GM12878 (cell line): Measurements from ENCODE around the gene EPB41L4B. TPM values are rescaled to one million over a fixed set of nuclear protein-coding genes. Genes with fewer than 3 reads are reported as not detected.
A peak's percentile ranks its signal among the peaks of the same experiment; 100 is the strongest.

Experiments
- ATAC-seq: fragments of 200-7000 bp; cut with Tn5 transposase; 3 replicates; pipeline ENCODE4 v1.9.1; 2020; ENCODE audit warnings: mild to moderate bottlenecking, moderate library complexity
- BruUV-seq: library from RNA; stranded (reverse); fragments of 400-500 nt; replicated peaks from 2 replicates; lab custom pipeline; 2021; lab: Mats Ljungman, UMichigan
- CTCF ChIA-PET: fragments of 300-600 bp; sonication (Branson Sonifier 250); formaldehyde crosslinking; extraction: SDS; loops from one replicate; lab custom pipeline; 2021; ENCODE audit warnings: inconsistent platforms; lab: Yijun Ruan, JAX
- POLR2A ChIA-PET: fragments of 350-600 bp; formaldehyde crosslinking; extraction: SDS; loops from one replicate; lab custom pipeline; 2021; ENCODE audit warnings: inconsistent platforms; lab: Charles Lee
- RAD21 ChIA-PET: fragments of 300-600 bp; sonication (Branson Sonifier 250); formaldehyde crosslinking; loops from one replicate; lab custom pipeline; 2023; ENCODE audit warnings: antibody characterized with exemption; ENCODE audit not compliant: unreplicated experiment; lab: Charles Lee
- SMC1A ChIA-PET: fragments of 300-600 bp; sonication (Branson Sonifier 250); formaldehyde crosslinking; loops from one replicate; lab custom pipeline; 2023; ENCODE audit not compliant: unreplicated experiment, uncharacterized antibody; lab: Charles Lee
- DNase-seq: peaks from one replicate; pipeline ENCODE4 v3.0.0-alpha.2; 2011; ENCODE audit warnings: low read depth, low spot score
- FAIRE-seq: peaks from 3 replicates; lab custom pipeline; 2011; peaks lifted over from hg19 to GRCh38; lab: Jason Lieb, UNC
- H2AFZ ChIP-seq: 2 replicates; pipeline ENCODE4 v1.6.0; 2011; ENCODE audit warnings: low read depth, low read length, control low read depth; ENCODE audit not compliant: control insufficient read depth
- H3K27ac ChIP-seq: 2 replicates; pipeline ENCODE4 v1.5.1; 2011; ENCODE audit warnings: control low read depth; ENCODE audit not compliant: control insufficient read depth, insufficient read depth
- H3K27me3 ChIP-seq, 2 experiments: replicated peaks in 1 of 2; 2 replicates each; pipeline versions ENCODE4 v1.6.0 to v1.6.1; 2011; ENCODE audit warnings: low read length in 1 of 2; ENCODE audit not compliant: control insufficient read depth in 2 of 2, insufficient read depth in 2 of 2
- H3K36me3 ChIP-seq, 2 experiments: 2 replicates each; pipeline ENCODE4 v1.5.1; 2011; ENCODE audit warnings: low read length in 1 of 2; ENCODE audit not compliant: control insufficient read depth in 2 of 2, insufficient read depth in 2 of 2
- H3K4me1 ChIP-seq: 2 replicates; pipeline ENCODE4 v1.6.1; 2011; ENCODE audit warnings: mild to moderate bottlenecking, low read length, moderate library complexity, mixed read lengths; ENCODE audit not compliant: control insufficient read depth, insufficient read depth
- H3K4me2 ChIP-seq: 2 replicates; pipeline ENCODE4 v1.6.0; 2011; ENCODE audit warnings: control low read depth; ENCODE audit not compliant: control insufficient read depth, insufficient read depth
- H3K4me3 ChIP-seq: fragments of 200-600 bp; sonication (generic); 2 replicates; pipeline ENCODE4 v1.5.1; 2016
- H3K79me2 ChIP-seq: 2 replicates; pipeline ENCODE4 v1.6.0; 2011; ENCODE audit warnings: low read length; ENCODE audit not compliant: control insufficient read depth, insufficient read depth
- H3K9ac ChIP-seq: 2 replicates; pipeline ENCODE4 v1.8.0; 2011; ENCODE audit warnings: low read length, control low read depth, mixed read lengths; ENCODE audit not compliant: control insufficient read depth, insufficient read depth
- H3K9me3 ChIP-seq: replicated peaks from 3 replicates; pipeline ENCODE4 v1.5.1; 2011; ENCODE audit warnings: mild to moderate bottlenecking, low read length; ENCODE audit not compliant: control insufficient read depth, insufficient read depth
- H4K20me1 ChIP-seq: 2 replicates; pipeline ENCODE4 v1.6.0; 2011; ENCODE audit not compliant: control insufficient read depth, insufficient read depth
- CHD1 ChIP-seq: IDR thresholded peaks from 2 replicates; pipeline ENCODE4 v1.6.1; 2012; ENCODE audit warnings: low read depth, low read length, improper control_type of control experiment
- RUNX3 ChIP-seq: IDR thresholded peaks from 2 replicates; pipeline ENCODE4 v1.6.1; 2012; ENCODE audit warnings: low read length, inconsistent platforms
- SPI1 ChIP-seq: IDR thresholded peaks from 2 replicates; pipeline ENCODE4 v1.6.1; 2011; ENCODE audit warnings: low read depth, mild to moderate bottlenecking, low read length, moderate library complexity, borderline replicate concordance; ENCODE audit not compliant: insufficient read depth
- ZBTB33 ChIP-seq: fragments of 450-650 bp; IDR thresholded peaks from 2 replicates; pipeline ENCODE4 v1.6.1; 2017; ENCODE audit warnings: mild to moderate bottlenecking
- WGBS: methylation state at CpG from one replicate; pipeline ENCODE4 v1.1.6; 2016; ENCODE audit warnings: low lambda C conversion rate; ENCODE audit not compliant: insufficient replicate concordance, insufficient coverage; ENCODE audit errors: missing lambda C conversion rate; 5-methylcytosine and 5-hydroxymethylcytosine counted together
- in situ Hi-C: fragments of 300-500 bp; cut with MboI; formaldehyde crosslinking; loops from 9 replicates; pipeline ENCODE4 v1.14.3; 2018; ENCODE audit warnings: mixed read lengths
- intact Hi-C: fragments of 100-400 bp; cut with micrococcal nuclease; formaldehyde crosslinking; loops from one replicate; pipeline ENCODE4 v1.14.2; 2022; ENCODE audit not compliant: unreplicated experiment
- polyA plus RNA-seq, 11 experiments: library from polyadenylated mRNA; depleted of rRNA in 4 of 11; unstranded in 6 of 11; stranded (reverse) in 5 of 11; fragments of >200 nt; fragmentation: Nextera tagmentation in 4 of 11; fragmentation: Illumina TruSeq in 1 of 11; extraction: Ambion mirVana in 4 of 11; extraction: Trizol in 1 of 11; gene quantifications; 1 replicate in 1 of 11; 2 replicates in 10 of 11; pipeline versions ENCODE4 v1.2.1 to v1.2.3, GENCODE V29; 2011 to 2016; ENCODE audit warnings: inconsistent platforms in 2 of 11, missing spikeins in 2 of 11, low read depth in 1 of 11
- total RNA-seq, 4 experiments: library from RNA; depleted of rRNA in 3 of 4; stranded (reverse); fragments of >200 nt in 3 of 4; fragmentation: Illumina TruSeq in 1 of 4; extraction: Trizol in 1 of 4; gene quantifications; 2 replicates each; pipeline versions ENCODE4 v1.2.1 to v1.2.3, GENCODE V29; 2013 to 2021
- TF ChIP-seq, protein P1 (sequence below): fragments of 450-650 bp; formaldehyde crosslinking; IDR thresholded peaks from 2 replicates; pipeline ENCODE4 v1.4.0; 2022; ENCODE audit warnings: mild to moderate bottlenecking, moderate library complexity

The EPB41L4B gene
- total and polyA plus RNA-seq, 10 of the 15 experiments (the other 5 are each of a cell fraction or from before 2014, with no cell fraction given): 0.04 to 0.75 (median 0.13) TPM; not detected in 1

- TF ChIP-seq ZBTB33 (no peak), SPI1 (no peak), CHD1 (no peak)
These were observed at the start of gene EPB41L4B (continued) for GRCh38 chr9:109320742-109321448.

- Histone ChIP-seq H4K20me1 (no peaks in the 10 kb centered on the region), H3K79me2 (no peaks in the 10 kb centered on the region), H3K4me1 (peaks cover 10% of the 10 kb centered on the region), H3K36me3 (no peaks in the 10 kb centered on the region), H3K27me3 (no peaks in the 10 kb centered on the region; a peak in 1 of 4 replicates), H3K9me3 (peaks cover 3% of the 10 kb centered on the region; the same call in 1 of the 3 replicates), H3K4me2 (0 out of 2 replicates have a peak overlapping the region, but pooled peaks have one; percentile 1), H3K4me3 (no peak overlapping the region), H2AFZ (no peak overlapping the region), H3K9ac (no peak overlapping the region), H3K27ac (no peak overlapping the region)
- RAD21 ChIA-PET: no interaction called here
- in situ Hi-C loops: no loop called here
- POLR2A ChIA-PET: no interaction called here
- ATAC-seq (peak; percentile 77), FAIRE-seq (no peak), DNase-seq (no peak)
- CTCF ChIA-PET: interaction anchor here (1.0 kb wide), 2 partner anchors 29 to 186 kb away, joined by 3 read pairs; no protein-coding TSS in a partner anchor
- SMC1A ChIA-PET: no interaction called here
- intact Hi-C loops: no loop called here
- TF ChIP-seq, protein P1, sequence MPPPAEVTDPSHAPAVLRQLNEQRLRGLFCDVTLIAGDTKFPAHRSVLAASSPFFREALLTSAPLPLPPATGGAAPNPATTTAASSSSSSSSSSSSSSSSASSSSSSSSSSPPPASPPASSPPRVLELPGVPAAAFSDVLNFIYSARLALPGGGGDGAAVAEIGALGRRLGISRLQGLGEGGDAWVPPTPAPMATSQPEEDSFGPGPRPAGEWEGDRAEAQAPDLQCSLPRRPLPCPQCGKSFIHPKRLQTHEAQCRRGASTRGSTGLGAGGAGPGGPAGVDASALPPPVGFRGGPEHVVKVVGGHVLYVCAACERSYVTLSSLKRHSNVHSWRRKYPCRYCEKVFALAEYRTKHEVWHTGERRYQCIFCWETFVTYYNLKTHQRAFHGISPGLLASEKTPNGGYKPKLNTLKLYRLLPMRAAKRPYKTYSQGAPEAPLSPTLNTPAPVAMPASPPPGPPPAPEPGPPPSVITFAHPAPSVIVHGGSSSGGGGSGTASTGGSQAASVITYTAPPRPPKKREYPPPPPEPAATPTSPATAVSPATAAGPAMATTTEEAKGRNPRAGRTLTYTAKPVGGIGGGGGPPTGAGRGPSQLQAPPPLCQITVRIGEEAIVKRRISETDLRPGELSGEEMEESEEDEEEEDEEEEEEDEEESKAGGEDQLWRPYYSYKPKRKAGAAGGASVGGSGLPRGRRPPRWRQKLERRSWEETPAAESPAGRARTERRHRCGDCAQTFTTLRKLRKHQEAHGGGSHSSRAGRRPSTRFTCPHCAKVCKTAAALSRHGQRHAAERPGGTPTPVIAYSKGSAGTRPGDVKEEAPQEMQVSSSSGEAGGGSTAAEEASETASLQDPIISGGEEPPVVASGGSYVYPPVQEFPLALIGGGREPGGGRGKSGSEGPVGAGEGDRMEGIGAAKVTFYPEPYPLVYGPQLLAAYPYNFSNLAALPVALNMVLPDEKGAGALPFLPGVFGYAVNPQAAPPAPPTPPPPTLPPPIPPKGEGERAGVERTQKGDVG (CRISPR knock-in tag): no peak
- peak; percentile 48 for TF ChIP-seq RUNX3
- 0% methylated on average over 2 of the region's 2 CpGs for WGBS
- BruUV-seq: no TSS peak
These were observed 48.4 kb upstream of the EPB41L4B start for GRCh38 chr9:109369285-109369684.
